ENCODE measurements around the gene MRPS33.
A peak's percentile ranks its signal among the peaks of the same experiment; 100 is the strongest.
"Not testable (repeated sequence)": the region's sequence is repeated elsewhere in the genome, so short reads cannot be mapped to it uniquely, and the experiment has no call there.

MRPS33 gene

GRCh38 chr7:141014524-141015395 is at the start of gene MRPS33:
TSS of gene MRPS33 (minus strand) at chr7:141014952. CDS start at chr7:141010633, 4,319 bp downstream.
- H3K36me3 Mint-ChIP-seq, result peaks cover 10 to 22% of the 10 kb centered on the region in 2 donors
- H3K27me3 Mint-ChIP-seq, result peaks cover 12 to 19% of the 10 kb centered on the region in 2 donors
- peaks cover 3 to 4% of the 10 kb centered on the region in 2 donors for H3K9me3 Mint-ChIP-seq
- peaks cover 5 to 33% of the 10 kb centered on the region in 2 donors for H3K4me1 Mint-ChIP-seq
- peak within 1 kb of the TSS; percentile 100 for H3K27ac Mint-ChIP-seq
- ATAC-seq (replicated peaks) (peak; percentile 99), DNase-seq (peak; percentile 95)
- H3K4me3 Mint-ChIP-seq, result peak within 1 kb of the TSS; percentile 90 to 93

GRCh38 chr7:141057788-141058187 is 43.0 kb upstream of the MRPS33 start:
- H3K9me3 Mint-ChIP-seq, result peaks cover 4 to 7% of the 10 kb centered on the region in 2 donors

GRCh38 chr7:141055146-141055545 is 40.4 kb upstream of the MRPS33 start:
- H3K36me3 Mint-ChIP-seq, result peaks cover 1 to 4% of the 10 kb centered on the region in 2 donors
- no peak for ATAC-seq (replicated peaks)
- peaks cover 4% of the 10 kb centered on the region in 2 donors for H3K4me1 Mint-ChIP-seq
- peaks cover 4% of the 10 kb centered on the region in 2 donors for H3K9me3 Mint-ChIP-seq
- no peak for DNase-seq
- peaks cover 45 to 47% of the 10 kb centered on the region in 2 donors for H3K27me3 Mint-ChIP-seq
- H3K27ac Mint-ChIP-seq, result no peak overlapping the region
- H3K4me3 Mint-ChIP-seq, result no peak overlapping the region

More at GRCh38 chr7:141057788-141058187, 43.0 kb upstream of the MRPS33 start:
- DNase-seq (no peak), ATAC-seq (replicated peaks) (no peak)
- H3K27me3 Mint-ChIP-seq, result peaks cover 28 to 34% of the 10 kb centered on the region in 2 donors
- no peak overlapping the region for H3K27ac Mint-ChIP-seq
- H3K36me3 Mint-ChIP-seq, result peaks cover 1 to 4% of the 10 kb centered on the region in 2 donors
- H3K4me3 Mint-ChIP-seq, result no peak overlapping the region
- H3K4me1 Mint-ChIP-seq, result peaks cover 4% of the 10 kb centered on the region in 2 donors

DNA sequence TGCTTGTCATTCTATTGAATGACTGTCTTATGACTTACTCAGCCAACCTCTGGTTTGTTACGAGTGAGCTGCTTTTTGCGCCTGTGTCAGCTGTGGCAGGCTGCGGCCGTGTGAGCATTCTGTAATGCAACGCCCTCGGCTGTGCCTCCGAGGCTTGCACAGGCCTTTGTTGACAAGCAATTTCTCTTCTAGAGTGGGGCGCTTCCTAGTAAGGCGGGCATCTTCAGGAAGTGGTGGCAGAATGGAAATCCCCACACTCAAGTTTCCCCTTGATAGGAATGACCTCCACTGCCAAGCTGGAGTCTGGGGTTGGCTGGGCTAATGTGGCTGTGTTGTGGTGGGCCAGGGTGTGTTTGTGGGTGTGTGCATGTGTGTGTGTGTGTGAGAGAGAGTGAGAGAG is 38.9 kb upstream of the MRPS33 start:
- no peak for DNase-seq
- Mint-ChIP-seq H3K4me1 (peaks cover 4% of the 10 kb centered on the region in 2 donors), H3K4me3 (no peak overlapping the region), H3K36me3 (peaks cover 1 to 4% of the 10 kb centered on the region in 2 donors), H3K9me3 (peaks cover 4% of the 10 kb centered on the region in 2 donors), H3K27me3 (peaks cover 50 to 54% of the 10 kb centered on the region in 2 donors), H3K27ac (no peak overlapping the region)
- ATAC-seq (replicated peaks), result peak in 1 of 2 donors; percentile 12

GRCh38 chr7:141045842-141046620 is 31.3 kb upstream of the MRPS33 start:
- H3K4me1 Mint-ChIP-seq, result no peaks in the 10 kb centered on the region
- H3K9me3 Mint-ChIP-seq, result peaks cover 5 to 7% of the 10 kb centered on the region in 2 donors
- DNase-seq, result no peak
- peaks cover 0 to 3% of the 10 kb centered on the region in 2 donors for H3K36me3 Mint-ChIP-seq
- H3K27me3 Mint-ChIP-seq, result peaks cover 27 to 34% of the 10 kb centered on the region in 2 donors
- ATAC-seq (replicated peaks), result no peak
- no peak overlapping the region for H3K27ac Mint-ChIP-seq
- H3K4me3 Mint-ChIP-seq, result no peak overlapping the region

DNA sequence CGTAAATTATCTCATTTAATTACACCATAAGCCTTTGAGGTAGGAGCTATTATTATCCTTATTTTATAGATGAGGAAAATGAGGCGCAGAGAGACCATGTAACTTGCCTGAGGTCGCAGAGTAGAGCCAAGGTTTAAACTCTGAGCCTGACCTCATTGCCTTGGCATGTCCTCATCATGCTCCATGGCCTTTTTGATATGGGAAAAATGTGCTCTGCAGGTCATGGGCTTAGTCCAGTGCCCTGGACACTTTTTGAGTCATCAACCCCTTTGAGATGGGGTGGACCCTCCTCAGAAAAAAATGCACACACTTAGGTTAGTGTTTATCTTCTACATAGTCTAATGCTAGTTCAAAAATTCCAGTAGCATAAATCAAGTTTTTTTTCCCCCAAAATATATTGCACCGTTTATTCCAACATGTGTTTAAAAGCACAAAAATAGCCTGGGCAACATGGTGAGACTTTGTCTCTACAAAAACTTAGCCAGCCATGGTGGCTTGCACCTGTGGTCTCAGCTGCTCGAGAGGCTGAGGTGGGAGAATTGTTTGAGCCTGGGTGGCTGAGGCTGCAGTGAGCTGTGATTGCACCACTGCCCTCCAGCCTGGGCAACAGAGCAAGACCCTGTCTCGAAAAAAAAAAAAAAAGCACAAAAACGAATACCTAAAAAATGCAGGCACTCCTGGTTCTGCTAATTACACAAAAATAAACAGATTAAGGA is 30.5 kb upstream of the MRPS33 start:
- ATAC-seq (replicated peaks) (no peak), DNase-seq (no peak)
- Mint-ChIP-seq H3K4me3 (no peak overlapping the region), H3K27ac (no peak overlapping the region), H3K9me3 (peaks cover 5 to 7% of the 10 kb centered on the region in 2 donors), H3K27me3 (peaks cover 23 to 32% of the 10 kb centered on the region in 2 donors), H3K36me3 (peaks cover 0 to 3% of the 10 kb centered on the region in 2 donors), H3K4me1 (no peaks in the 10 kb centered on the region)

GRCh38 chr7:141043616-141044015 is 28.9 kb upstream of the MRPS33 start:
- Mint-ChIP-seq H3K36me3 (peaks cover 0 to 3% of the 10 kb centered on the region in 2 donors), H3K4me1 (no peaks in the 10 kb centered on the region), H3K27ac (no peak overlapping the region), H3K27me3 (peaks cover 18 to 34% of the 10 kb centered on the region in 2 donors), H3K9me3 (peaks cover 5 to 7% of the 10 kb centered on the region in 2 donors), H3K4me3 (no peak overlapping the region)
- no peak for ATAC-seq (replicated peaks)
- DNase-seq, result no peak

DNA sequence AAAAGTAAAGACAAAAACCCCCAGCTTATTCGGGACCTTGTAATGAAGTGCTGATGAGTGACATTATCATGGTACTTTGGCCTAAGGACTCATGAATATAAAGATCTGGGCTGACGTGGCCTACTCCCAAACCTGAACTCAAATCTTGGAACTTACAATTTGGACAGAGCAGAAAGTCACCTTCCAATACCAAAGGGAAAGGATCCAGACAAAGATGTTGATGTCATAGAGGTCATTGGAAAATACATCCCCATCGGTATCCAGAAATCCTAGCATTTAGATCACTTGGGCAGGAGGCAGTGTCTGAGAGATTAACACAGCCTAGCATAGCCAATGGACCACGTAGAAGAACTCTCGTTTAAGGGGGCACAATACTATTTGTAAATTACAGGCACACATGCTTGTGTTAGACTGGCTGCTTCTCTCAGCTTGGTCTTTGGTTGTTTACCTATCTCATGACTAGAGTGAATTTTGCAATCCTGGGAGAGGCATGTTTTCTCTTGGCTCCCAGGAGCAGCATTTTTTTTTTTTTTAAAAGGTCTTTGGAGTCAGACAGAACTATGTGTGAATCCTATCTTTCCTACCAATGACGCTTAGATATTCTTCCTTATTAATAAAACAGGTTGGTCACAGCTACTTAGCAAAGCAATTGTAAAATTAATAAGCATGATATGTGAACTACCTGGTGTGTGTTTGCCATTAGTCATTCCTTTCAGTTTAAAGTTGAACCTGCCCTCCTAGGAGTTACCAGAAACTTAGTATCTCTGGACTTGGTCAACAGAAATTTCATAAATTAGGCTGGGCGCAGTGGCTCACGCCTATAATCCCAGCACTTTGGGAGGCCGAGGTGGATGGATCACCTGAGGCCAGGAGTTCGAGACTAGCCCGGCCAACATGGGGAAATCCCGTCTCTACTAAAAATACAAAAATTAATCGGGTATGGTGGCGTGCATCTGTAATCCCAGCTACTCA is 27.8 kb upstream of the MRPS33 start:
- Mint-ChIP-seq H3K9me3 (peaks cover 5 to 7% of the 10 kb centered on the region in 2 donors), H3K36me3 (peaks cover 0 to 3% of the 10 kb centered on the region in 2 donors), H3K27ac (no peak overlapping the region), H3K4me3 (no peak overlapping the region), H3K4me1 (no peaks in the 10 kb centered on the region), H3K27me3 (peaks cover 18 to 28% of the 10 kb centered on the region in 2 donors)
- no peak for ATAC-seq (replicated peaks)
- no peak for DNase-seq

- ATAC-seq (replicated peaks), result no peak
- no peaks in the 10 kb centered on the region for H3K36me3 Mint-ChIP-seq
Observed at GRCh38 chr7:141039376-141039775, 24.6 kb upstream of the MRPS33 start.

DNA sequence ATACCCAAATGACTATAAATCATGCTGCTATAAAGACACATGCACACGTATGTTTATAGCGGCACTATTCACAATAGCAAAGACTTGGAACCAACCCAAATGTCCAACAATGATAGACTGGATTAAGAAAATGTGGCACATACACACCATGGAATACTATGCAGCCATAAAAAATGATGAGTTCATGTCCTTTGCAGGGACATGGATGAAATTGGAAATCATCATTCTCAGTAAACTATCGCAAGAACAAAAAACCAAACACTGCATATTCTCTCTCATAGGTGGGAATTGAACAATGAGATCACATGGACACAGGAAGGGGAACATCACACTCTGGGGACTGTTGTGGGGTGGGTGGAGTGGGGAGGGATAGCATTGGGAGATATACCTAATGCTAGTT is 23.3 kb upstream of the MRPS33 start:
- DNase-seq; H3K36me3 Mint-ChIP-seq; H3K27ac Mint-ChIP-seq; H3K9me3 Mint-ChIP-seq; H3K4me3 Mint-ChIP-seq; ATAC-seq (replicated peaks); H3K4me1 Mint-ChIP-seq: not testable (repeated sequence)
- H3K27me3 Mint-ChIP-seq, result peaks cover 20 to 30% of the 10 kb centered on the region in 2 donors

More at GRCh38 chr7:141039376-141039775, 24.6 kb upstream of the MRPS33 start:
- Mint-ChIP-seq H3K27me3 (peaks cover 17 to 21% of the 10 kb centered on the region in 2 donors), H3K4me1 (no peaks in the 10 kb centered on the region), H3K27ac (no peak overlapping the region), H3K9me3 (peaks cover 3% of the 10 kb centered on the region in 2 donors), H3K4me3 (no peak overlapping the region)
- no peak for DNase-seq

DNA sequence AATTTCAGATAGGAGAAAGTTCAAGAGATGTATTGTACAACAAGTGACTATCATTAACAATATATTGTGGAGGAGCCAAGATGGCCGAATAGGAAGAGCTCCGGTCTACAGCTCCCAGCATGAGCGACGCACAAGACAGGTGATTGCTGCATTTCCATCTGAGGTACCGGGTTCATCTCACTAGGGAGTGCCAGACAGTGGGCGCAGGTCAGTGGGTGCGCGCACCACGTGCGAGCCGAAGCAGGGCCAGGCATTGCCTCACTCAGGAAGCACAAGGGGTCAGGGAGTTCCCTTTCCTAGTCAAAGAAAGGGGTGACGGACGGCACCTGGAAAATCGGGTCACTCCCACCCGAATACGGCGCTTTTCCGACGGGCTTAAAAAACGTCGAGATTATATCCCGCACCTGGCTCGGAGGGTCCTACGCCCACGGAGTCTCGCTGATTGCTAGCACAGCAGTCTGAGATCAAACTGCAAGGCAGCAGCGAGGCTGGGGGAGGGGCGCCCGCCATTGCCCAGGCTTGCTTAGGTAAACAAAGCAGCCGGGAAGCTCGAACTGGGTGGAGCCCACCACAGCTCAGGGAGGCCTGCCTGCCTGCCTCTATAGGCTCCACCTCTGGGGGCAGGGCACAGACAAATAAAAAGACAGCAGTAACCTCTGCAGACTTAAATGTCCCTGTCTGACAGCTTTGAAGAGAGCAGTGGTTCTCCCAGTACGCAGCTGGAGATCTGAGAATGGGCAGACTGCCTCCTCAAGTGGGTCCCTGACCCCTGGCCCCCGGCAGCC is 18.0 kb upstream of the MRPS33 start:
- not testable (repeated sequence) for H3K4me3 Mint-ChIP-seq; DNase-seq; ATAC-seq (replicated peaks); H3K4me1 Mint-ChIP-seq; H3K36me3 Mint-ChIP-seq; H3K27ac Mint-ChIP-seq
- H3K27me3 Mint-ChIP-seq, result peaks cover 32 to 44% of the 10 kb centered on the region in 2 donors
- H3K9me3 Mint-ChIP-seq, result peaks cover 9 to 11% of the 10 kb centered on the region in 2 donors

DNA sequence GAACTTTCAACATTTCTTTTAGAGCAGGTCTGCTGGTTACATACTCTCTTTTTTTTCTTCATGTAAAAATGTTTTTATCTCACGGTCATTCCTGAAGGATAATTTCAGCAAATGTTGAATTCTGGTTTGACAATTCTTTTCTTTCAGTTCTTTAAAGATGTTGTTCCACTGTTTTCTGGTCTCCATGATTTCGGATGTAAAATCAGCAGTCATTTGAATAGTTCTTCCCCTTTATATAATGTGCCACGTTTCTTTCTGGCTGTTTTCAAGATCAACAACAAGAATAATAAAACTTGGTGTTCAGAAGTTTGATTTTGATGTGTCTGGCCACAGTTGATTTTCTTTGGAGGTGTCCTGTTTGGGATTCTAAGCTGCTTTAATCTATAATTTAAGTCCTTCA is 14.0 kb upstream of the MRPS33 start:
- Mint-ChIP-seq H3K27me3 (peaks cover 53 to 65% of the 10 kb centered on the region in 2 donors), H3K9me3 (peaks cover 14 to 17% of the 10 kb centered on the region in 2 donors), H3K36me3 (peaks cover 3 to 10% of the 10 kb centered on the region in 2 donors), H3K4me3 (no peak overlapping the region), H3K27ac (no peak overlapping the region), H3K4me1 (no peaks in the 10 kb centered on the region)
- no peak for ATAC-seq (replicated peaks)
- DNase-seq, result no peak
